Measurements from ENCODE around the gene MAG. TPM values are rescaled to one million over a fixed set of nuclear protein-coding genes. Genes with fewer than 3 reads are reported as not detected.

MAG gene
- total and polyA plus RNA-seq, 2 of the 13 experiments (the other 11 are each of a cell fraction or from before 2014, with no cell fraction given) = 0.20 to 1.3 TPM

DNA sequence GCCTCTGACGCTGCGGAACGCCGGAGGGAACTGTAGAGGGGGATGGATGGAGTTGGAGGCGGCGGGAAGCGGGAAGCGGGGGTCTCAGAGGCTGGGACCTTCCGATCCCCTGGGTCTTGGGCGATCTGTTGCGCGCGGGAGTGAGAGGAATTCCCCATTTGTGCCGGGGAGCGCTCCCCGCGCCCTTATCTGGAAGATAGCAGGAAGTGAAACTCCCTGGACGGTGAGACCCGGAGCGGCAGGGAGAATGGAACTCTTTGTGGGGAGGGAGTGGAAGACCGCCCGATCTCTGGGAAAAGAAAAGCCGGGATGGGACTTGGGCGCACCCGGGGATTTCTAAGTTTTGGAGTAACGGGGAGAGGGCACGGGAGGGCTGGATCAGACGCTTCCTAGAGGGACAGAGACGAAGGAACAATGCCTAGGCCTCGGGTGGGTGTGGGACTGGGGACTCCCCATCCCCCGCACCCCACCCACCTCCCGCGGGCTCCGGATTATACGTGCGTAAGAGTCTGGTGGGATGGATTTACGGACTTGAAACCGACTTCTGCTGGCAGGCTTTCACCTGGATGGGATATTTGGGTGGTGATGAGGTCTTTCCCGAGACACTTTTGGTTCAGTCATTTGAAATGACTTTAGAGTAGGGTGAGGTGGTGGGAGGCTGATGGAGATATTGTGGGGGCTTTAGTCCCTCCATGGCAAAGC, 42.7 kb upstream of the MAG start (continued):
- no peak for TF ChIP-seq ZUFSP (CRISPR knock-in tag; IDR thresholded peaks at IDR 0.05; ENCODE audit: borderline replicate concordance)
- TF ChIP-seq ZBTB26 (CRISPR knock-in tag; IDR thresholded peaks at IDR 0.05; ENCODE audit: borderline replicate concordance) = no peak
- TF ChIP-seq EED (CRISPR knock-in tag; IDR thresholded peaks at IDR 0.05) = peak; percentile 8; the same call in 1 of the 2 replicates
- TF ChIP-seq TARDBP (CRISPR knock-in tag; IDR thresholded peaks at IDR 0.05) = no peak
- no peak for TF ChIP-seq ZNF234 (CRISPR knock-in tag; conservative IDR thresholded peaks at IDR 0.05)
- TF ChIP-seq SP4 (CRISPR knock-in tag; IDR thresholded peaks at IDR 0.05) = no peak
- TF ChIP-seq ZNF530 (CRISPR knock-in tag; IDR thresholded peaks at IDR 0.05; ENCODE audit: low read depth) = 0 out of 2 replicates have a peak, but pooled peaks have one; percentile 9
- 0 out of 2 replicates have a peak, but pooled peaks have one; percentile 9 for TF ChIP-seq ZBTB7B (CRISPR knock-in tag; IDR thresholded peaks at IDR 0.05)
- TF ChIP-seq MTA1 (CRISPR knock-in tag; IDR thresholded peaks at IDR 0.05; ENCODE audit: borderline replicate concordance) = no peak
- TF ChIP-seq RAD21 (CRISPR knock-in tag; IDR thresholded peaks at IDR 0.05) = 0 out of 2 replicates have a peak, but pooled peaks have one; percentile 2
- TF ChIP-seq SOX13 (IDR thresholded peaks at IDR 0.05) = no peak
- 0 out of 4 replicates have a peak, but pooled peaks of 1 of the 2 experiments have one; percentile 10 for TF ChIP-seq SOX13 (CRISPR knock-in tag; conservative IDR thresholded peaks at IDR 0.05 in 1 of 2, IDR thresholded peaks at IDR 0.05 in 1 of 2)
- peak; percentile 73; the same call in 1 of the 2 replicates for TF ChIP-seq ZNF782 (CRISPR knock-in tag; IDR thresholded peaks at IDR 0.05; ENCODE audit: borderline replicate concordance)
- TF ChIP-seq ZBTB14 (CRISPR knock-in tag; IDR thresholded peaks at IDR 0.05) = 0 out of 2 replicates have a peak, but pooled peaks have one; percentile 8
- TF ChIP-seq ZBTB44 (CRISPR knock-in tag; IDR thresholded peaks at IDR 0.05) = no peak
- TF ChIP-seq CSRNP2 (CRISPR knock-in tag; conservative IDR thresholded peaks at IDR 0.05; ENCODE audit: low read depth) = 0 out of 2 replicates have a peak, but pooled peaks have one; percentile 59
- TF ChIP-seq, protein P1, sequence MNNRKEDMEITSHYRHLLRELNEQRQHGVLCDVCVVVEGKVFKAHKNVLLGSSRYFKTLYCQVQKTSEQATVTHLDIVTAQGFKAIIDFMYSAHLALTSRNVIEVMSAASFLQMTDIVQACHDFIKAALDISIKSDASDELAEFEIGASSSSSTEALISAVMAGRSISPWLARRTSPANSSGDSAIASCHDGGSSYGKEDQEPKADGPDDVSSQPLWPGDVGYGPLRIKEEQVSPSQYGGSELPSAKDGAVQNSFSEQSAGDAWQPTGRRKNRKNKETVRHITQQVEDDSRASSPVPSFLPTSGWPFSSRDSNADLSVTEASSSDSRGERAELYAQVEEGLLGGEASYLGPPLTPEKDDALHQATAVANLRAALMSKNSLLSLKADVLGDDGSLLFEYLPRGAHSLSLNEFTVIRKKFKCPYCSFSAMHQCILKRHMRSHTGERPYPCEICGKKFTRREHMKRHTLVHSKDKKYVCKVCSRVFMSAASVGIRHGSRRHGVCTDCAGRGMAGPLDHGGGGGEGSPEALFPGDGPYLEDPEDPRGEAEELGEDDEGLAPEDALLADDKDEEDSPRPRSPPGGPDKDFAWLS (CRISPR knock-in tag; IDR thresholded peaks at IDR 0.05; ENCODE audit: borderline replicate concordance) = 0 out of 2 replicates have a peak, but pooled peaks have one; percentile 41
- 0 out of 2 replicates have a peak, but pooled peaks have one; percentile 17 for TF ChIP-seq ZNF75D (CRISPR knock-in tag; IDR thresholded peaks at IDR 0.05; ENCODE audit: borderline replicate concordance)
